OCI-LY1 (cell line): Measurements from ENCODE around the gene GAGE1.
"Not testable (repeated sequence)": the region's sequence is repeated elsewhere in the genome, so short reads cannot be mapped to it uniquely, and the experiment has no call there.

ENCODE experiments used
- CTCF ChIP-seq: fragments of 200-600 bp; sonication (generic), shearing (Covaris generic); IDR thresholded peaks from 2 replicates; pipeline ENCODE4 v1.5.1; 2017; ENCODE audit warnings: mild to moderate bottlenecking, antibody characterized with exemption, low read length, moderate library complexity, mixed read lengths
- EZH2 ChIP-seq: fragments of 200-600 bp; sonication (generic), shearing (Covaris generic); IDR thresholded peaks from 2 replicates; pipeline ENCODE4 v1.8.0; 2017; ENCODE audit warnings: borderline replicate concordance, mixed run types, mild to moderate bottlenecking, antibody characterized with exemption, low read length, moderate library complexity, mixed read lengths

DNA sequence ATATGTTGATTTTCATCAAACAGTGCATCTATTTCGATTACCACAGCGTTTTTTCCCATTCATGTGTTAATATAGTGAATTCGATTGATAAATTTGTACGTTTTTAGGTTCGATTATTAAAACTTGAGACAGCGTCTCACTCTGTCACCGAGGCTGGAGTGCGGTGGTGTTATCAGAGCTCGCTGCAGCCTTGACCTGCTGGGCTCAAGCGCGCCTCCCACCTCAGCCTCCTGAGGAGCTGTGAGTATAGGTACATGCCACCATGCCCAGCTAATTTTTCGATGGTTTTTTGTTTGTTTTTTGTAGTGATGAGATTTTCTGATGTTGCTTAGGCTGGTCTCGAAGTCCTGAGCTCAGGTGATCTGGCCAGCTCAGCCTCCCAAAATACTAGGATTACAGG is 29.7 kb upstream of the GAGE1 start:
- TF ChIP-seq CTCF, EZH2: not testable (repeated sequence)
